ENCODE measurements around the gene IL1A.

The IL1A gene

GRCh38 chr2:112794841-112795240 is 10.5 kb upstream of the IL1A start:
- no peak for DNase-seq (ENCODE audit: low read depth in 1 of 2, low spot score in 1 of 2)
- TF ChIP-seq JUND (IDR thresholded peaks at IDR 0.05; ENCODE audit: low read depth): no peak
- in situ Hi-C loops (cut with HindIII; ENCODE audit: low pct_unique_long_range_greater_than_20kb, low sequenced_read_pairs): no loop called here

DNA sequence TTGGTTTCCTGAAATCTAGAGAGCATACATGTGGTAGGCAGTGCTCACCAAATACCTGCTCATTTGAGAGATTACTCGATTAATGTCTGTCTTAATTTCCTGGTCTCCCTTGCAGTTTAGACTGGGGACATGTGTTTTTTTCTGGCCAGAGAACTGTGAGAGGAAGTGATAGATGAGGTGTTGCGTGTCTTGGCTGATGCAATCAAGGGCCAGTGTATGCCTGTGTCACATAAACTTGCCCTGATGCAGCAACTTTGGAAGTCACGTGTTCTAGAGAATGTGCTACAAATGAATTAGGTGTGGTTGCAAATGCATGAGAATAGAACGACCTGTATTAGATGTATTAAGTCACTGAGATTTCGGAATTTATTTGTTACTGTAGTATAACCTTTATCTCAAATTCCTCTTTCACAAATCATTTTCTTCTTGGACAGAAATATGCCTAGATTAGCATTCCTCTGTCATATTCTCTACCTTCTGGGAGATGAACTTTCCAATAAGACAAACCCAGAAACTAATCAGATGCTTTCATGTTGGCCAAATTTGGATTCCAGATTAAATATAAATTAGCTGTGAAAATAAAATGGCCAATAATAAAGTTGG is 9.9 kb upstream of the IL1A start:
- in situ Hi-C loops (cut with HindIII; ENCODE audit: low pct_unique_long_range_greater_than_20kb, low sequenced_read_pairs): no loop called here
- peak in 1 of 2 experiments; percentile 19 for DNase-seq (ENCODE audit: low read depth in 1 of 2, low spot score in 1 of 2)
- TF ChIP-seq JUND (IDR thresholded peaks at IDR 0.05; ENCODE audit: low read depth): no peak

- TF ChIP-seq JUND (IDR thresholded peaks at IDR 0.05; ENCODE audit: low read depth): no peak
- no peak for DNase-seq (ENCODE audit: low read depth in 1 of 2, low spot score in 1 of 2)
- in situ Hi-C loops (cut with HindIII; ENCODE audit: low pct_unique_long_range_greater_than_20kb, low sequenced_read_pairs): no loop called here
These were observed 9.2 kb upstream of the IL1A start for GRCh38 chr2:112793449-112793978.

DNA sequence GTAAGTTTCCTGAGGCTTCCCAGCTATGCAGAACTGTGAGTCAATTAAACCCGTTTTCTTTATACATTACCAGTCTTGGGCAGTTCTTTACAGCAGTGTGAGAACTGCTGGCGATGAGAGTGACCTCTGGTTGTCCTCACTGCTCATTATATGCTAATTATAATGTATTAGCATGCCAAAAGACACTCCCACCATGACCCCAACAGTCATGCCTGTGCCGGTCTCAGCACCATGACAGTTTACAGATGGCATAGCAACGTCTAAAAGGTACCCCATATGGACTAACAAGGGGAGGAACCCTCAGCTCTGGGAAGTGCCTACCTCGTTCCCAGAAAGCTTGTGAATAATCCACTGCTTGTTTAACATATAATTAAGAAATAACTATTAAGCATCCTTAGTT is 8.1 kb upstream of the IL1A start:
- in situ Hi-C loops (cut with HindIII; ENCODE audit: low pct_unique_long_range_greater_than_20kb, low sequenced_read_pairs): no loop called here
- DNase-seq (ENCODE audit: low read depth in 1 of 2, low spot score in 1 of 2): no peak

GRCh38 chr2:112791693-112792230 is 7.5 kb upstream of the IL1A start:
- in situ Hi-C loops (cut with HindIII; ENCODE audit: low pct_unique_long_range_greater_than_20kb, low sequenced_read_pairs): no loop called here
- TF ChIP-seq JUND (IDR thresholded peaks at IDR 0.05; ENCODE audit: low read depth): no peak

More for the DNA sequence above, 8.1 kb upstream of the IL1A start:
- no peak for TF ChIP-seq JUND (IDR thresholded peaks at IDR 0.05; ENCODE audit: low read depth)

GRCh38 chr2:112791019-112791418 is 6.7 kb upstream of the IL1A start:
- DNase-seq (ENCODE audit: low read depth in 1 of 2, low spot score in 1 of 2): no peak
- in situ Hi-C loops (cut with HindIII; ENCODE audit: low pct_unique_long_range_greater_than_20kb, low sequenced_read_pairs): no loop called here
- TF ChIP-seq JUND (IDR thresholded peaks at IDR 0.05; ENCODE audit: low read depth): no peak

More at GRCh38 chr2:112791693-112792230, 7.5 kb upstream of the IL1A start:
- no peak for DNase-seq (ENCODE audit: low read depth in 1 of 2, low spot score in 1 of 2)

DNA sequence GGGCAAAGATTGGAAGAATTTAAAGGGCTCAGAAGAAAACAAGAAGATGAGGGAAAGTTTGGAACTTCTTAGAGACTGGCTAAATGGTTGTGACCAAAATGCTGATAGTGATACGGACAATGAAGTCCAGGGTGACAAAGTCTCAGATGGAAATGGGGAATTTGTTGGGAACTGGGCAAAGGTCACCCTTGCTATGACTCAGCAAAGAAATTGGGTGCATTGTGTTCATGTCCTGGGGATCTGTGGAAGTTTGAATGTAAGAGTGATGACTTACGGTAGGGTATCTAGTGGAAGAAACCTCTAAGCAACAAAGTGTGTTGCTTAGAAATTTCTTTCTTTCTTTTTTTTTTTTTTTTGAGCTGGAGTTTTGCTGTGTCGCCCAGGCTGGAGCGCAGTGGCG is 6.0 kb upstream of the IL1A start:
- DNase-seq (ENCODE audit: low read depth in 1 of 2, low spot score in 1 of 2): no peak
- TF ChIP-seq JUND (IDR thresholded peaks at IDR 0.05; ENCODE audit: low read depth): no peak
- in situ Hi-C loops (cut with HindIII; ENCODE audit: low pct_unique_long_range_greater_than_20kb, low sequenced_read_pairs): no loop called here

DNA sequence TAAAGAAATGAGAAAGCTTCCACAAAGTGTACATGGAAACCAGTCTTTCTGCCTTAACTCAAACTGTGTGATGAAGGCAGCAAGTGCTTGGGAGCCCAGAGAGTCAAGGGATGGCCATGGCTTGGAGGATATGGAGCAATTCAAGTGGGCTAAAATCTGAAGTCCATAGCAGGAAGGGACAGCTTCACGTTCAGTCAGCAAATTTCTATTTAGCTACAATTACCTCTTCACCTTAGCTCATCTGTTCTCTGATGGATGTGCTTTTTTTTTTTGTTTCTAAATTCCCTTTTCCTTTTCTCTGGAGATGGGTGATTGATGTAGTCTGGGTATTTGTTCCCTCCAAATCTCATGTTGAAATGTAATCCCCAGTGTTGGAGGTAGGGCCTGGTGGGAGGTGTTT is 4.9 kb upstream of the IL1A start:
- DNase-seq (ENCODE audit: low read depth in 1 of 2, low spot score in 1 of 2): no peak
- no peak for TF ChIP-seq JUND (IDR thresholded peaks at IDR 0.05; ENCODE audit: low read depth)
- in situ Hi-C loops (cut with HindIII; ENCODE audit: low pct_unique_long_range_greater_than_20kb, low sequenced_read_pairs): no loop called here

GRCh38 chr2:112788653-112789052 is 4.4 kb upstream of the IL1A start:
- DNase-seq (ENCODE audit: low read depth in 1 of 2, low spot score in 1 of 2): no peak
- TF ChIP-seq JUND (IDR thresholded peaks at IDR 0.05; ENCODE audit: low read depth): no peak
- in situ Hi-C loops (cut with HindIII; ENCODE audit: low pct_unique_long_range_greater_than_20kb, low sequenced_read_pairs): no loop called here

GRCh38 chr2:112787729-112788393 is 3.6 kb upstream of the IL1A start:
- in situ Hi-C loops (cut with HindIII; ENCODE audit: low pct_unique_long_range_greater_than_20kb, low sequenced_read_pairs): no loop called here
- no peak for DNase-seq (ENCODE audit: low read depth in 1 of 2, low spot score in 1 of 2)
- no peak for TF ChIP-seq JUND (IDR thresholded peaks at IDR 0.05; ENCODE audit: low read depth)

- TF ChIP-seq JUND (IDR thresholded peaks at IDR 0.05; ENCODE audit: low read depth): no peak
- in situ Hi-C loops (cut with HindIII; ENCODE audit: low pct_unique_long_range_greater_than_20kb, low sequenced_read_pairs): no loop called here
- DNase-seq (ENCODE audit: low read depth in 1 of 2, low spot score in 1 of 2): no peak
These were observed 3.0 kb upstream of the IL1A start for GRCh38 chr2:112787294-112787693.

- no peak for TF ChIP-seq JUND (IDR thresholded peaks at IDR 0.05; ENCODE audit: low read depth)
- no peak for DNase-seq (ENCODE audit: low read depth in 1 of 2, low spot score in 1 of 2)
- in situ Hi-C loops (cut with HindIII; ENCODE audit: low pct_unique_long_range_greater_than_20kb, low sequenced_read_pairs): no loop called here
These were observed 1.0 kb downstream of the IL1A start for GRCh38 chr2:112783187-112783714.

DNA sequence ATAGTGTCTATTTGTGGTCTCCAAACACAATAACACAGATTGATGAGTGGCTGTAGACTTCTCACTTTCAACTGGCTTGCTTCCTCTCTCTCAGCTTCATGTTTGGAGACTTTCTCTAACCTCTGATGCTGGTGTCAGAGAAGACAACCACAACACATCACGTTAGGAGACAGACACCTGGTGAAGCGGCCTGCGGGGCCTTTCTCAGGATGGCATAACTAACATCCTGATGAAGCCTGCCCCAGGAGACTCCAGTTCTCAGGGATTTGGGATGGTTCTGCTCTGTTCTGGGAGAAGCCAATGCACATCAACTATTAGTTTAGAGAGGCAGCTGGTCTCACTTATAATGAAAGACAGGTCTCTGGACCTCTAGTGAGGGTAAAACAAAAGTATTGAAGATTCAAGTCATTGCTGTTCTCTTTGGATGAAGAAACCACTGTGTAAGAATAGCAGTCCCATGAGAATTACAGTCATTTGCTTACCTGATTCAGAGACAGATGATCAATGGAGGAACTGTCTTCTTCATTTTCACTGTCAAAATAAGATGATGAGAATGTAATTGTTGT is 2.0 kb downstream of the IL1A start:
- in situ Hi-C loops (cut with HindIII; ENCODE audit: low pct_unique_long_range_greater_than_20kb, low sequenced_read_pairs): no loop called here
- no peak for DNase-seq (ENCODE audit: low read depth in 1 of 2, low spot score in 1 of 2)
- TF ChIP-seq JUND (IDR thresholded peaks at IDR 0.05; ENCODE audit: low read depth): no peak
